ENCODE measurements around the gene KRT83.

KRT83 gene

DNA sequence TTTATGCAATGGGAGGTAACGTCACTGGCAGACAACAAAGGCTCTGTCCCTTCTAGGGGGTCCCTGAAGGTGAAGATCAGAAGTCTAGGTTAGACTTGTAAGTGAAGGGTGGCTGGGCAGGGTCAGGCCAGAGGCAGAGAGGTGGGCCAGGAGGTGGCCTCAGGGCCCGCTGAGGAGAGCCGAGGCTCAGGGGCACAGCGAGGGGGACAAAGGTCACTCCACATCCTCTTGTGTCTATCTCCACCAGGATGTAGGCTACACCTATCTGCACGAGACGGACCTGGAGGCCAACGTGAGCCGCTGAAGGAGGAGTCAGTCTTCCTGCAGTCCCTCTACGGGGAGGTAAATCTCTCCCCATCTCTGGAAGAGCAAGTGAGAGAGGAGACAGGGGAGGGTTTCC lies 25.8 kb upstream of the KRT83 start:
- ChIA-PET POLR2A (no interaction called here), CTCF (interaction anchor here (1.1 to 1.8 kb wide), 2 partner anchors 15 to 533 kb away, joined by 3 to 11 read pairs; no protein-coding TSS in a partner anchor)
- Histone ChIP-seq H3K27ac (ENCODE audit: extremely low read depth, low read depth, low read length) (no peak overlapping the region), H3K4me3 (ENCODE audit: low read depth, low read length) (no peak overlapping the region), H3K4me1 (ENCODE audit: control insufficient read depth, insufficient read depth, low read length) (peaks cover 3% of the 10 kb centered on the region; the same call in 1 of the 2 replicates), H3K36me3 (ENCODE audit: control insufficient read depth in 2 of 2, insufficient read depth in 1 of 2, low read length in 2 of 2) (no peaks in the 10 kb centered on the region), H3K9me3 (ENCODE audit: control insufficient read depth, insufficient read depth, low read depth, low read length) (no peaks in the 10 kb centered on the region)
- TF ChIP-seq ZNF169 (tag by site-specific recombination; IDR thresholded peaks at IDR 0.05) (no peak), SP7 (tag by site-specific recombination; IDR thresholded peaks at IDR 0.05) (no peak), IKZF3 (tag by site-specific recombination; IDR thresholded peaks at IDR 0.05) (no peak), ZNF391 (tag by site-specific recombination; IDR thresholded peaks at IDR 0.05; ENCODE audit: borderline replicate concordance, low read depth) (no peak), OSR2 (tag by site-specific recombination; IDR thresholded peaks at IDR 0.05) (no peak), ZNF416 (tag by site-specific recombination; IDR thresholded peaks at IDR 0.05) (no peak), ZNF221 (tag by site-specific recombination; IDR thresholded peaks at IDR 0.05; ENCODE audit: borderline replicate concordance) (no peak), ZNF654 (tag by site-specific recombination; IDR thresholded peaks at IDR 0.05; ENCODE audit: low read depth) (no peak), ZNF792 (tag by site-specific recombination; IDR thresholded peaks at IDR 0.05) (no peak), ZNF274 (IDR thresholded peaks at IDR 0.05; ENCODE audit: low read length) (no peak), ZNF274 (tag by site-specific recombination; IDR thresholded peaks at IDR 0.05; ENCODE audit: borderline replicate concordance) (no peak), ZNF660 (tag by site-specific recombination; IDR thresholded peaks at IDR 0.05) (no peak), ZNF530 (tag by site-specific recombination; IDR thresholded peaks at IDR 0.05; ENCODE audit: low read depth) (no peak), KLF7 (tag by site-specific recombination; IDR thresholded peaks at IDR 0.05; ENCODE audit: borderline replicate concordance) (no peak), ZNF140 (tag by site-specific recombination; IDR thresholded peaks at IDR 0.05) (no peak)
- TF ChIP-seq, protein P1, sequence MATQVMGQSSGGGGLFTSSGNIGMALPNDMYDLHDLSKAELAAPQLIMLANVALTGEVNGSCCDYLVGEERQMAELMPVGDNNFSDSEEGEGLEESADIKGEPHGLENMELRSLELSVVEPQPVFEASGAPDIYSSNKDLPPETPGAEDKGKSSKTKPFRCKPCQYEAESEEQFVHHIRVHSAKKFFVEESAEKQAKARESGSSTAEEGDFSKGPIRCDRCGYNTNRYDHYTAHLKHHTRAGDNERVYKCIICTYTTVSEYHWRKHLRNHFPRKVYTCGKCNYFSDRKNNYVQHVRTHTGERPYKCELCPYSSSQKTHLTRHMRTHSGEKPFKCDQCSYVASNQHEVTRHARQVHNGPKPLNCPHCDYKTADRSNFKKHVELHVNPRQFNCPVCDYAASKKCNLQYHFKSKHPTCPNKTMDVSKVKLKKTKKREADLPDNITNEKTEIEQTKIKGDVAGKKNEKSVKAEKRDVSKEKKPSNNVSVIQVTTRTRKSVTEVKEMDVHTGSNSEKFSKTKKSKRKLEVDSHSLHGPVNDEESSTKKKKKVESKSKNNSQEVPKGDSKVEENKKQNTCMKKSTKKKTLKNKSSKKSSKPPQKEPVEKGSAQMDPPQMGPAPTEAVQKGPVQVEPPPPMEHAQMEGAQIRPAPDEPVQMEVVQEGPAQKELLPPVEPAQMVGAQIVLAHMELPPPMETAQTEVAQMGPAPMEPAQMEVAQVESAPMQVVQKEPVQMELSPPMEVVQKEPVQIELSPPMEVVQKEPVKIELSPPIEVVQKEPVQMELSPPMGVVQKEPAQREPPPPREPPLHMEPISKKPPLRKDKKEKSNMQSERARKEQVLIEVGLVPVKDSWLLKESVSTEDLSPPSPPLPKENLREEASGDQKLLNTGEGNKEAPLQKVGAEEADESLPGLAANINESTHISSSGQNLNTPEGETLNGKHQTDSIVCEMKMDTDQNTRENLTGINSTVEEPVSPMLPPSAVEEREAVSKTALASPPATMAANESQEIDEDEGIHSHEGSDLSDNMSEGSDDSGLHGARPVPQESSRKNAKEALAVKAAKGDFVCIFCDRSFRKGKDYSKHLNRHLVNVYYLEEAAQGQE (tag by site-specific recombination; IDR thresholded peaks at IDR 0.05): no peak
- TF ChIP-seq, protein P2, sequence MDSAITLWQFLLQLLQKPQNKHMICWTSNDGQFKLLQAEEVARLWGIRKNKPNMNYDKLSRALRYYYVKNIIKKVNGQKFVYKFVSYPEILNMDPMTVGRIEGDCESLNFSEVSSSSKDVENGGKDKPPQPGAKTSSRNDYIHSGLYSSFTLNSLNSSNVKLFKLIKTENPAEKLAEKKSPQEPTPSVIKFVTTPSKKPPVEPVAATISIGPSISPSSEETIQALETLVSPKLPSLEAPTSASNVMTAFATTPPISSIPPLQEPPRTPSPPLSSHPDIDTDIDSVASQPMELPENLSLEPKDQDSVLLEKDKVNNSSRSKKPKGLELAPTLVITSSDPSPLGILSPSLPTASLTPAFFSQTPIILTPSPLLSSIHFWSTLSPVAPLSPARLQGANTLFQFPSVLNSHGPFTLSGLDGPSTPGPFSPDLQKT (IDR thresholded peaks at IDR 0.05; ENCODE audit: borderline replicate concordance, low read depth, low read length): no peak
- TF ChIP-seq, protein P3, sequence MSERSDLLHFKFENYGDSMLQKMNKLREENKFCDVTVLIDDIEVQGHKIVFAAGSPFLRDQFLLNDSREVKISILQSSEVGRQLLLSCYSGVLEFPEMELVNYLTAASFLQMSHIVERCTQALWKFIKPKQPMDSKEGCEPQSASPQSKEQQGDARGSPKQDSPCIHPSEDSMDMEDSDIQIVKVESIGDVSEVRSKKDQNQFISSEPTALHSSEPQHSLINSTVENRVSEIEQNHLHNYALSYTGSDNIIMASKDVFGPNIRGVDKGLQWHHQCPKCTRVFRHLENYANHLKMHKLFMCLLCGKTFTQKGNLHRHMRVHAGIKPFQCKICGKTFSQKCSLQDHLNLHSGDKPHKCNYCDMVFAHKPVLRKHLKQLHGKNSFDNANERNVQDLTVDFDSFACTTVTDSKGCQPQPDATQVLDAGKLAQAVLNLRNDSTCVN (tag by site-specific recombination; optimal IDR thresholded peaks at IDR 0.05): no peak
- TF ChIP-seq, protein P4, sequence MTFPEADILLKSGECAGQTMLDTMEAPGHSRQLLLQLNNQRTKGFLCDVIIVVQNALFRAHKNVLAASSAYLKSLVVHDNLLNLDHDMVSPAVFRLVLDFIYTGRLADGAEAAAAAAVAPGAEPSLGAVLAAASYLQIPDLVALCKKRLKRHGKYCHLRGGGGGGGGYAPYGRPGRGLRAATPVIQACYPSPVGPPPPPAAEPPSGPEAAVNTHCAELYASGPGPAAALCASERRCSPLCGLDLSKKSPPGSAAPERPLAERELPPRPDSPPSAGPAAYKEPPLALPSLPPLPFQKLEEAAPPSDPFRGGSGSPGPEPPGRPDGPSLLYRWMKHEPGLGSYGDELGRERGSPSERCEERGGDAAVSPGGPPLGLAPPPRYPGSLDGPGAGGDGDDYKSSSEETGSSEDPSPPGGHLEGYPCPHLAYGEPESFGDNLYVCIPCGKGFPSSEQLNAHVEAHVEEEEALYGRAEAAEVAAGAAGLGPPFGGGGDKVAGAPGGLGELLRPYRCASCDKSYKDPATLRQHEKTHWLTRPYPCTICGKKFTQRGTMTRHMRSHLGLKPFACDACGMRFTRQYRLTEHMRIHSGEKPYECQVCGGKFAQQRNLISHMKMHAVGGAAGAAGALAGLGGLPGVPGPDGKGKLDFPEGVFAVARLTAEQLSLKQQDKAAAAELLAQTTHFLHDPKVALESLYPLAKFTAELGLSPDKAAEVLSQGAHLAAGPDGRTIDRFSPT (tag by site-specific recombination; IDR thresholded peaks at IDR 0.05): no peak
- TF ChIP-seq, protein P5, sequence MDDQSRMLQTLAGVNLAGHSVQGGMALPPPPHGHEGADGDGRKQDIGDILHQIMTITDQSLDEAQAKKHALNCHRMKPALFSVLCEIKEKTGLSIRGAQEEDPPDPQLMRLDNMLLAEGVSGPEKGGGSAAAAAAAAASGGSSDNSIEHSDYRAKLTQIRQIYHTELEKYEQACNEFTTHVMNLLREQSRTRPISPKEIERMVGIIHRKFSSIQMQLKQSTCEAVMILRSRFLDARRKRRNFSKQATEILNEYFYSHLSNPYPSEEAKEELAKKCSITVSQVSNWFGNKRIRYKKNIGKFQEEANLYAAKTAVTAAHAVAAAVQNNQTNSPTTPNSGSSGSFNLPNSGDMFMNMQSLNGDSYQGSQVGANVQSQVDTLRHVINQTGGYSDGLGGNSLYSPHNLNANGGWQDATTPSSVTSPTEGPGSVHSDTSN (CRISPR knock-in tag; IDR thresholded peaks at IDR 0.05): no peak

Data from HEK293 (cell line).